ENCODE measurements around the gene MET. TPM values are rescaled to one million over a fixed set of nuclear protein-coding genes. Genes with fewer than 3 reads are reported as not detected.

The MET gene
- total and polyA plus RNA-seq, 10 of the 15 experiments (the other 5 are each of a cell fraction or from before 2014, with no cell fraction given): 0.01 to 0.21 TPM; not detected in 8

DNA sequence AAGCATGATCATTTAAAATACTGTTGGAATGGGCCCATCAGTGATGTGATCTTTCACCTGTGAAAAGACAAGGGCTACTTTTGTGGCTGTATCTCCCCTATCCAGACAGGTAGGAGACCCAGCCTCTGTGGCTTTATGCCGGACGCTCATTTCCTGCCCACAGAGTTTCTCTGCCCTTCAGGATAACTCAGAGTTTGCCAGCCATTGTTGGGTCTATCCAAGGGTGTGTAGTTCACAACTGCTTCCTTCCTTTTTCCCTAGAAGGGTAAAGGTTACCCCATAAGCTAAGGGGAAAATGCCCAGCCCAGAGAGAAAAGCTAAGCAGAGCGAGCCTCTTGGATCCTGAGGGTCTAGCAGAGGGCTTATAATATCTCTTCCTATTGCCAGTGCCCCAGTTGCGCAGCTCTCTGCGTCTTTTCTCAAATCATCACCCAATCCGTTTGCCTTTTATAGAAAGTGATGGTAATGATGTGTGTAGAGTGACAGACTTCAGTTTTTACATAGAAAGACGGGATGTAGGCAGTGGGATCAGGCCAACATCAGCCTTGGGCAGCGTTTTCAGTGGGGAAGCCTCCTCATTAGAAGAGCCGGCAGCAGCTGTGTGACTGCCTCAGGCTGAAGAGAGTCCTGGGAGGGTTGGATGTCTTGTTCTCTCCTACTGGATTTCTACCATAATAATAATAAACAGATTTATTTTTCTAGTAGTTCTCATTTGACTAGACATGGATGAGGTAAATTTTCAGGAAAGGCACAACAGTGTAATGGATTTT, 80.5 kb downstream of the MET start:
- BruUV-seq (replicated peaks): no TSS peak
- ATAC-seq (no peak), FAIRE-seq (no peak), DNase-seq (ENCODE audit: low read depth, low spot score) (no peak)
- no peak overlapping the region for H3K4me3 ChIP-seq
- SMC1A ChIA-PET (ENCODE audit: uncharacterized antibody, unreplicated experiment): interaction anchor here (0.6 kb wide), 1 partner anchor 582 kb away, joined by 3 read pairs; no protein-coding TSS in a partner anchor
- no peaks in the 10 kb centered on the region for H4K20me1 ChIP-seq (ENCODE audit: control insufficient read depth, insufficient read depth)
- CTCF ChIA-PET: interaction anchor here (0.9 kb wide), 1 partner anchor 35 kb away, joined by 3 read pairs; no protein-coding TSS in a partner anchor
- RAD21 ChIA-PET (ENCODE audit: unreplicated experiment): no interaction called here
- H3K36me3 ChIP-seq (ENCODE audit: control insufficient read depth in 2 of 2, insufficient read depth in 2 of 2, low read length in 1 of 2): no peaks in the 10 kb centered on the region
- H3K9ac ChIP-seq (ENCODE audit: control insufficient read depth, insufficient read depth, low read length): no peak overlapping the region
- intact Hi-C loops (cut with micrococcal nuclease; ENCODE audit: unreplicated experiment) (no loop called here), in situ Hi-C loops (cut with MboI) (no loop called here)
- no peak overlapping the region for H2AFZ ChIP-seq (ENCODE audit: control insufficient read depth, low read depth, low read length)
- POLR2A ChIA-PET: no interaction called here
- no peaks in the 10 kb centered on the region for H3K4me1 ChIP-seq (ENCODE audit: control insufficient read depth, insufficient read depth, low read length)
- 40% methylated on average over 9 of the region's 9 CpGs for WGBS (ENCODE audit: insufficient coverage, insufficient replicate concordance, low lambda C conversion rate, missing lambda C conversion rate)
- no peaks in the 10 kb centered on the region for H3K79me2 ChIP-seq (ENCODE audit: control insufficient read depth, insufficient read depth, low read length)
- no peak overlapping the region for H3K4me2 ChIP-seq (ENCODE audit: control insufficient read depth, insufficient read depth)
- H3K27ac ChIP-seq (ENCODE audit: control insufficient read depth, insufficient read depth): no peak overlapping the region
- no peaks in the 10 kb centered on the region for H3K27me3 ChIP-seq (replicated peaks in 1 of 2; ENCODE audit: control insufficient read depth in 2 of 2, insufficient read depth in 2 of 2, low read length in 1 of 2)
- no peaks in the 10 kb centered on the region for H3K9me3 ChIP-seq (replicated peaks; ENCODE audit: control insufficient read depth, insufficient read depth, low read length)
- TF ChIP-seq GATAD2B (conservative IDR thresholded peaks at IDR 0.05; ENCODE audit: low read depth): no peak
- TF ChIP-seq SIN3A (IDR thresholded peaks at IDR 0.05; ENCODE audit: low read depth, low read length): no peak
- TF ChIP-seq JUNB (IDR thresholded peaks at IDR 0.05): no peak
- no peak for TF ChIP-seq HDAC2 (IDR thresholded peaks at IDR 0.05)
- no peak for TF ChIP-seq EP300 (IDR thresholded peaks at IDR 0.05; ENCODE audit: borderline replicate concordance in 1 of 2, control insufficient read depth in 1 of 2, low read depth in 2 of 2, low read length in 2 of 2)
- no peak for TF ChIP-seq IKZF1 (conservative IDR thresholded peaks at IDR 0.05)
- TF ChIP-seq BMI1 (IDR thresholded peaks at IDR 0.05; ENCODE audit: borderline replicate concordance): no peak
- no peak for TF ChIP-seq BRCA1 (IDR thresholded peaks at IDR 0.05; ENCODE audit: low read depth, low read length)
- no peak for TF ChIP-seq FOS (IDR thresholded peaks at IDR 0.05; ENCODE audit: borderline replicate concordance, extremely low read depth, insufficient read length)
- no peak for TF ChIP-seq EED (IDR thresholded peaks at IDR 0.05; ENCODE audit: low read depth)
- TF ChIP-seq ZZZ3 (IDR thresholded peaks at IDR 0.05; ENCODE audit: control insufficient read depth, insufficient read length, low read depth): no peak
- no peak for TF ChIP-seq CHD2 (IDR thresholded peaks at IDR 0.05; ENCODE audit: borderline replicate concordance, low read depth, low read length)
- no peak for TF ChIP-seq BHLHE40 (IDR thresholded peaks at IDR 0.05; ENCODE audit: borderline replicate concordance in 1 of 2, low read depth in 2 of 2, low read length in 1 of 2)
- TF ChIP-seq, protein P1, sequence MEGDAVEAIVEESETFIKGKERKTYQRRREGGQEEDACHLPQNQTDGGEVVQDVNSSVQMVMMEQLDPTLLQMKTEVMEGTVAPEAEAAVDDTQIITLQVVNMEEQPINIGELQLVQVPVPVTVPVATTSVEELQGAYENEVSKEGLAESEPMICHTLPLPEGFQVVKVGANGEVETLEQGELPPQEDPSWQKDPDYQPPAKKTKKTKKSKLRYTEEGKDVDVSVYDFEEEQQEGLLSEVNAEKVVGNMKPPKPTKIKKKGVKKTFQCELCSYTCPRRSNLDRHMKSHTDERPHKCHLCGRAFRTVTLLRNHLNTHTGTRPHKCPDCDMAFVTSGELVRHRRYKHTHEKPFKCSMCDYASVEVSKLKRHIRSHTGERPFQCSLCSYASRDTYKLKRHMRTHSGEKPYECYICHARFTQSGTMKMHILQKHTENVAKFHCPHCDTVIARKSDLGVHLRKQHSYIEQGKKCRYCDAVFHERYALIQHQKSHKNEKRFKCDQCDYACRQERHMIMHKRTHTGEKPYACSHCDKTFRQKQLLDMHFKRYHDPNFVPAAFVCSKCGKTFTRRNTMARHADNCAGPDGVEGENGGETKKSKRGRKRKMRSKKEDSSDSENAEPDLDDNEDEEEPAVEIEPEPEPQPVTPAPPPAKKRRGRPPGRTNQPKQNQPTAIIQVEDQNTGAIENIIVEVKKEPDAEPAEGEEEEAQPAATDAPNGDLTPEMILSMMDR (IDR thresholded peaks at IDR 0.05 in 2 of 3, conservative IDR thresholded peaks at IDR 0.05 in 1 of 3; ENCODE audit: control insufficient read depth in 2 of 3, extremely low read depth in 1 of 3, insufficient read depth in 1 of 3, low read depth in 3 of 3, low read length in 3 of 3): no peak
- no peak for TF ChIP-seq BCL11A (IDR thresholded peaks at IDR 0.05; ENCODE audit: low read depth, low read length)
